Smooth muscle cell (in vitro differentiated cells): ENCODE data around the gene SLC25A36. TPM values are rescaled to one million over a fixed set of nuclear protein-coding genes. Genes with fewer than 3 reads are reported as not detected.
A peak's percentile ranks its signal among the peaks of the same experiment; 100 is the strongest.

Source experiments
- DNase-seq: peaks from one replicate; lab custom pipeline; 2025; ENCODE audit not compliant: unreplicated experiment; lab: John Stamatoyannopoulos, UW
- H2AFZ ChIP-seq: fragments of 200-600 bp; sonication (generic); 2 replicates; pipeline ENCODE4 v1.6.0; 2016; ENCODE audit warnings: antibody characterized with exemption, low read depth, mild to moderate bottlenecking
- H3F3A ChIP-seq: fragments of 200-600 bp; sonication (generic); 2 replicates; pipeline ENCODE4 v1.6.0; 2017; ENCODE audit warnings: antibody characterized with exemption, low read depth
- H3K27ac ChIP-seq: fragments of 200-600 bp; sonication (generic); 2 replicates; pipeline ENCODE4 v1.5.1; 2016; ENCODE audit warnings: low read depth, mild to moderate bottlenecking
- H3K27me3 ChIP-seq: fragments of 200-600 bp; sonication (generic); 2 replicates; pipeline ENCODE4 v1.6.1; 2016; ENCODE audit warnings: low read depth, mild to moderate bottlenecking
- H3K36me3 ChIP-seq: fragments of 200-600 bp; sonication (generic); 2 replicates; pipeline ENCODE4 v1.5.1; 2016; ENCODE audit warnings: low read depth
- H3K4me1 ChIP-seq: fragments of 200-600 bp; sonication (generic); 2 replicates; pipeline ENCODE4 v1.5.1; 2016; ENCODE audit warnings: low read depth
- H3K4me2 ChIP-seq: fragments of 200-600 bp; sonication (generic); 2 replicates; pipeline ENCODE4 v1.6.0; 2016; ENCODE audit warnings: mild to moderate bottlenecking
- H3K4me3 ChIP-seq: fragments of 200-600 bp; sonication (generic); 2 replicates; pipeline ENCODE4 v1.5.1; 2016; ENCODE audit warnings: mild to moderate bottlenecking
- H3K79me2 ChIP-seq: fragments of 200-600 bp; sonication (generic); 2 replicates; pipeline ENCODE4 v1.6.0; 2016; ENCODE audit warnings: low read depth, mild to moderate bottlenecking
- H3K9ac ChIP-seq: fragments of 200-600 bp; sonication (generic); 2 replicates; pipeline ENCODE4 v1.6.0; 2016; ENCODE audit warnings: low read depth
- H3K9me3 ChIP-seq: fragments of 200-600 bp; sonication (generic); replicated peaks from 2 replicates; pipeline ENCODE4 v1.5.1; 2016; ENCODE audit warnings: low read depth
- H4K20me1 ChIP-seq: fragments of 200-600 bp; sonication (generic); 2 replicates; pipeline ENCODE4 v1.6.0; 2016; ENCODE audit warnings: low read depth
- WGBS: methylation state at CpG from one replicate; pipeline ENCODE4 v1.1.7; 2016; ENCODE audit warnings: low lambda C conversion rate; 5-methylcytosine and 5-hydroxymethylcytosine counted together
- polyA plus RNA-seq: library from polyadenylated mRNA; unstranded; fragments of >200 nt; fragmentation: Nextera tagmentation; extraction: Ambion mirVana; gene quantifications from 2 replicates; pipeline ENCODE4 v1.2.1, GENCODE V29; 2016
- total RNA-seq: library from RNA; depleted of rRNA; stranded (reverse); fragments of >200 nt; gene quantifications from 2 replicates; pipeline ENCODE4 v1.2.3, GENCODE V29; 2014
- TF ChIP-seq, protein P1 (sequence below): fragments of 200-600 bp; sonication (generic); IDR thresholded peaks from 2 replicates; pipeline ENCODE4 v1.5.1; 2017; ENCODE audit warnings: borderline replicate concordance, mild to moderate bottlenecking, antibody characterized with exemption; ENCODE audit not compliant: insufficient read depth, poor library complexity, severe bottlenecking

The SLC25A36 gene
- total and polyA plus RNA-seq, 2 experiments from 2014 or later = 27.6 to 79.2 TPM

GRCh38 chr3:140927279-140928069, 14.2 kb upstream of the SLC25A36 start:
- Histone ChIP-seq H3K9me3 (no peaks in the 10 kb centered on the region), H3K4me3 (no peak overlapping the region)

DNA sequence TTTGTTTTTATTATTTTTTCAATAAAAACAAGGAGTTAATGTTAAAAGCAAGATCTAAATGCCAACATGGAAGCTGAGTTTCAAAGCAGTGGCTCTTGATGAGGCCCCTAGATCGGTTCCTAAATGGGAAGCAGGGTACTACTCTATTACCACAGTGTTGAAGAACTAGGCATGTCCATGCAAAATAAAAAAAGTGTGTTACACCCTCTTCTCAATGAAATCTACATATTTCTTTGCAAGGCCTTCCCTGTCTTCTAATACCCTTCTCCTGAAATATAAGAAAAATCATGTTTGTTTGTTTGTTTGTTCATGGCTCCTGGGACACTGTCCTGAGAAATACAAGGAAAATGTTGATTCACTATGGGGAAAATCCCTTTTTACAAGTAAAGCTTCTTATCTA, 12.2 kb upstream of the SLC25A36 start:
- no peak overlapping the region for H3K4me2 ChIP-seq
- H3F3A ChIP-seq = no peaks in the 10 kb centered on the region
- WGBS = 88% methylated on average over 1 of the region's 1 CpG
- H3K4me1 ChIP-seq = peaks cover 5% of the 10 kb centered on the region
- H2AFZ ChIP-seq = no peak overlapping the region
- no peak overlapping the region for H3K9ac ChIP-seq
- no peaks in the 10 kb centered on the region for H3K79me2 ChIP-seq
- H3K4me3 ChIP-seq = no peak overlapping the region
- H3K27ac ChIP-seq = no peak overlapping the region
- H4K20me1 ChIP-seq = no peaks in the 10 kb centered on the region
- TF ChIP-seq, protein P1, sequence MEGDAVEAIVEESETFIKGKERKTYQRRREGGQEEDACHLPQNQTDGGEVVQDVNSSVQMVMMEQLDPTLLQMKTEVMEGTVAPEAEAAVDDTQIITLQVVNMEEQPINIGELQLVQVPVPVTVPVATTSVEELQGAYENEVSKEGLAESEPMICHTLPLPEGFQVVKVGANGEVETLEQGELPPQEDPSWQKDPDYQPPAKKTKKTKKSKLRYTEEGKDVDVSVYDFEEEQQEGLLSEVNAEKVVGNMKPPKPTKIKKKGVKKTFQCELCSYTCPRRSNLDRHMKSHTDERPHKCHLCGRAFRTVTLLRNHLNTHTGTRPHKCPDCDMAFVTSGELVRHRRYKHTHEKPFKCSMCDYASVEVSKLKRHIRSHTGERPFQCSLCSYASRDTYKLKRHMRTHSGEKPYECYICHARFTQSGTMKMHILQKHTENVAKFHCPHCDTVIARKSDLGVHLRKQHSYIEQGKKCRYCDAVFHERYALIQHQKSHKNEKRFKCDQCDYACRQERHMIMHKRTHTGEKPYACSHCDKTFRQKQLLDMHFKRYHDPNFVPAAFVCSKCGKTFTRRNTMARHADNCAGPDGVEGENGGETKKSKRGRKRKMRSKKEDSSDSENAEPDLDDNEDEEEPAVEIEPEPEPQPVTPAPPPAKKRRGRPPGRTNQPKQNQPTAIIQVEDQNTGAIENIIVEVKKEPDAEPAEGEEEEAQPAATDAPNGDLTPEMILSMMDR = no peak
- H3K27me3 ChIP-seq = peaks cover 5% of the 10 kb centered on the region
- no peaks in the 10 kb centered on the region for H3K9me3 ChIP-seq
- no peak for DNase-seq
- no peaks in the 10 kb centered on the region for H3K36me3 ChIP-seq

More at GRCh38 chr3:140927279-140928069, 14.2 kb upstream of the SLC25A36 start:
- H3K9ac ChIP-seq = no peak overlapping the region
- no peaks in the 10 kb centered on the region for H3F3A ChIP-seq
- H2AFZ ChIP-seq = no peak overlapping the region
- H3K27ac ChIP-seq = no peak overlapping the region
- TF ChIP-seq, protein P1 = no peak
- H4K20me1 ChIP-seq = no peaks in the 10 kb centered on the region
- peaks cover 5% of the 10 kb centered on the region for H3K27me3 ChIP-seq
- H3K4me2 ChIP-seq = no peak overlapping the region
- H3K4me1 ChIP-seq = peaks cover 5% of the 10 kb centered on the region
- no peaks in the 10 kb centered on the region for H3K79me2 ChIP-seq
- WGBS = 51% methylated on average over 3 of the region's 3 CpGs
- H3K36me3 ChIP-seq = no peaks in the 10 kb centered on the region
- no peak for DNase-seq

DNA sequence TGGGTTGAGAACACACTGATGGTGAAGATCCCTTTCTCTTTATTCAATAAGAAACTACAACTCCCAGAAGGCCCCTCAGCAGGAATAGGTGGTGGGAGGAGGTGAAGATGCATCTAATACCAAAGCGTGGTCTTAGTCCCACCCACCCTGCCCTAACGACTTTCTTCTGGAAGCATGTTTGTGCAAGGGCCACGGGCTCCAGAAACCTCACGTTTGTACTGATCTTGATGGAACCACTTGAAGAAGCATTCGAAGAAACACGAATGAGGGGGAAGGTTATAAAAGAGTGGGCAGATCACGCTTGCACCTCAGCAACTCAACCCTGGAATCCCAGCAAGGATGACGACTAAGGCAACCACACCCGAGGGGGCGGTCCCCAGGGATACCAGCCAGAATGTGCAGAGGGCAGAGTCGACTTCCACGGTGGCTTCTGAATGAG, 10.6 kb upstream of the SLC25A36 start:
- peaks cover 1% of the 10 kb centered on the region for H3K9me3 ChIP-seq
- no peak overlapping the region for H3K27ac ChIP-seq
- DNase-seq = no peak
- 6% methylated on average over 12 of the region's 12 CpGs for WGBS
- no peaks in the 10 kb centered on the region for H3K79me2 ChIP-seq
- no peak overlapping the region for H3K9ac ChIP-seq
- no peaks in the 10 kb centered on the region for H4K20me1 ChIP-seq
- peak overlapping the region; percentile 28 for H3K4me2 ChIP-seq
- H2AFZ ChIP-seq = no peak overlapping the region
- H3K4me3 ChIP-seq = no peak overlapping the region
- peaks cover 5% of the 10 kb centered on the region for H3K4me1 ChIP-seq
- no peaks in the 10 kb centered on the region for H3K36me3 ChIP-seq
- peaks cover 5% of the 10 kb centered on the region for H3K27me3 ChIP-seq
- H3F3A ChIP-seq = no peaks in the 10 kb centered on the region
- TF ChIP-seq, protein P1 = no peak

- TF ChIP-seq, protein P1 = no peak
- no peaks in the 10 kb centered on the region for H3K79me2 ChIP-seq
Observed at GRCh38 chr3:140931801-140932200, 9.8 kb upstream of the SLC25A36 start.

More at GRCh38 chr3:140931801-140932200, 9.8 kb upstream of the SLC25A36 start:
- H3K27ac ChIP-seq = no peak overlapping the region
- H3K4me1 ChIP-seq = peaks cover 5% of the 10 kb centered on the region
- no peak for DNase-seq
- no peaks in the 10 kb centered on the region for H3F3A ChIP-seq
- peaks cover 5% of the 10 kb centered on the region for H3K27me3 ChIP-seq
- no peak overlapping the region for H3K4me2 ChIP-seq
- no peaks in the 10 kb centered on the region for H3K36me3 ChIP-seq
- no peak overlapping the region for H3K4me3 ChIP-seq
- H3K9ac ChIP-seq = no peak overlapping the region
- no peaks in the 10 kb centered on the region for H4K20me1 ChIP-seq
- no peak overlapping the region for H2AFZ ChIP-seq
- H3K9me3 ChIP-seq = peaks cover 4% of the 10 kb centered on the region
